ENCODE results near the gene TLR9.

Gene TLR9

DNA sequence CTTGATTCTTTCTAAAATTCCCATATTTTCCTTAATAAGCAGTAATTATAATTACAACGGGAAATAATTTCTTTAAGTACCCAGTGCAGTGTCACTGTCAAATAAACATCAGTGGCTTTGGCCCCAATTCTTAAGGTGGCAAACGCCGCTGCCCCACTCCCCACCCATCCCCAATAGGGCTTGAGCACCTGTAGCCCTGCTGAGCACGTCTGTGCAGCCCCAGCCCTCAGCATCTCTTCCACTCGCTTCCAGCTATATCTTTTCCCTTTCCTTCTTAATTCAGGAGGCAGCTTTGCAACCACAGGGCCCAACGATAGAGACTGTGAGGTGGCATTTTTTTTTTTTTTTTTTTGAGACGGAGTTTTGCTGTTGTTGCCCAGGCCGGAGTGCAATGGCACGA is 29.2 kb upstream of the TLR9 start:
- no peak overlapping the region for H3K27ac ChIP-seq
- no peak for TF ChIP-seq ZFX (IDR thresholded peaks at IDR 0.05)
- no peak for TF ChIP-seq CTCF (conservative IDR thresholded peaks at IDR 0.05)

GRCh38 chr3:52253314-52254304 is 28.2 kb upstream of the TLR9 start:
- TF ChIP-seq CTCF (conservative IDR thresholded peaks at IDR 0.05) (no peak), ZFX (IDR thresholded peaks at IDR 0.05) (no peak)
- H3K27ac ChIP-seq = no peak overlapping the region

DNA sequence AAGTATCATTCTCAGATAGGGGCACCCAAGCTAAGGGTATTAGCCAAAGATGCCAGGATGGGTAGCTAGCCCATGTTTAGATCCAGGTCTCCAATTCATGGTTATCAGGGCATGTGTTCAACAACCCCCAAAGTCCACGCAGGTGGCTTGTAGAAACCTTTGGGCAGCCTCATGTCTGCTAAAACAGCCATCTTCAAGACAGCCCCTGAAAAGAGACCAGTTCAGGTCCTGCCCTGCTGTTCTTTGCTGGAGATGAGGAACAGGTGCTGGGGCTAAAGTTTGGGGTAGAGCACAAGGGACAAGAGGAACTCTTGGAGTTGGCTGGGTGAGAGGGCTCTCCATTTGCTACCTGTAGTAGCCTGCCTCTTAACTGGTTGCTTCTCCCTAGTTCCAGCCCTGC is 24.7 kb upstream of the TLR9 start:
- H3K27ac ChIP-seq = no peak overlapping the region
- TF ChIP-seq CTCF (conservative IDR thresholded peaks at IDR 0.05) = no peak
- no peak for TF ChIP-seq ZFX (IDR thresholded peaks at IDR 0.05)

GRCh38 chr3:52249683-52250082 is 24.2 kb upstream of the TLR9 start:
- TF ChIP-seq ZFX (IDR thresholded peaks at IDR 0.05) = no peak
- TF ChIP-seq CTCF (conservative IDR thresholded peaks at IDR 0.05) = no peak
- H3K27ac ChIP-seq = no peak overlapping the region

DNA sequence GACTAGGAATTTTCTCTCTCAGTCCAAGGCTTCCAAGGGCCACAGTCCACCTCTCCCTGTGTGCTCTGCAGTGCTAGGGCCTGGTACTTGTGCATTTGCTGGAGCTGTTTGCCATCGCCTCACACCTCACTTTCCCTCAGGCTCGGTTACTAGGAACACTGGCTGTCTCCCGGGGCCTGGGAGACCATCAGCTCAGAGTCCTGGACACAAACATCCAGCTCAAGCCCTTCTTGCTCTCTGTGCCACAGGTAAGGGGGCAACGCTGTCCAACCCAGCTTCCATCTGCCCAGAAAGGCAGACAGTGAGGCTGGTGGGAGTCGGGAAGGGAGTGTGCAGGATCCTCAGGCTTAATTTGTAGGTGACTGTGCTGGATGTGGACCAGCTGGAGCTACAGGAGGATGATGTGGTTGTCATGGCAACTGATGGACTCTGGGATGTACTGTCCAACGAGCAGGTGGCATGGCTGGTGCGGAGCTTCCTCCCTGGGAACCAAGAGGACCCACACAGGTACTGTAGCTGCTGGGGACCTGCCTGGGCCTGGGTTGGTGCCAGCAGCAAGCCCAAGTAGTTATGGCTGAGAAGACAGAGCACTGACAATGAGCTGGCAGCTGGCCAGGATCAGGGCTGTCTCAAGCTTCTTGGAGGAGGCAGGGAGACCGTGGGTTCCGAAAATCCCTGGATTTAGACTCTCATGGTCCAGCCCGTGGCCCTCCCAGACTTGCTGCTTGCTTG is 23.5 kb upstream of the TLR9 start:
- H3K27ac ChIP-seq = no peak overlapping the region
- no peak for TF ChIP-seq CTCF (conservative IDR thresholded peaks at IDR 0.05)
- no peak for TF ChIP-seq ZFX (IDR thresholded peaks at IDR 0.05)

GRCh38 chr3:52248165-52248541 is 22.7 kb upstream of the TLR9 start:
- H3K27ac ChIP-seq = no peak overlapping the region
- no peak for TF ChIP-seq ZFX (IDR thresholded peaks at IDR 0.05)
- TF ChIP-seq CTCF (conservative IDR thresholded peaks at IDR 0.05) = no peak
